Keratinocyte (primary cell): ENCODE results near the gene MGAT5B.

Source experiments
- EZH2 ChIP-seq: IDR thresholded peaks from one replicate; pipeline ENCODE4 v1.6.1; 2012; ENCODE audit warnings: inconsistent platforms, mild to moderate bottlenecking, low read length, moderate library complexity
- TF ChIP-seq, protein P1 (sequence below), 3 experiments: IDR thresholded peaks in 1 of 3; conservative IDR thresholded peaks in 1 of 3; optimal IDR thresholded peaks in 1 of 3; 2 replicates in 2 of 3; 3 replicates in 1 of 3; pipeline versions ENCODE3 to v1.5.1; 2011; ENCODE audit warnings: low read length in 3 of 3, mild to moderate bottlenecking in 3 of 3, moderate library complexity in 2 of 3, control low read depth in 1 of 3, inconsistent platforms in 1 of 3; ENCODE audit not compliant: insufficient read depth in 2 of 3; ENCODE audit errors: extremely low read depth in 1 of 3

DNA sequence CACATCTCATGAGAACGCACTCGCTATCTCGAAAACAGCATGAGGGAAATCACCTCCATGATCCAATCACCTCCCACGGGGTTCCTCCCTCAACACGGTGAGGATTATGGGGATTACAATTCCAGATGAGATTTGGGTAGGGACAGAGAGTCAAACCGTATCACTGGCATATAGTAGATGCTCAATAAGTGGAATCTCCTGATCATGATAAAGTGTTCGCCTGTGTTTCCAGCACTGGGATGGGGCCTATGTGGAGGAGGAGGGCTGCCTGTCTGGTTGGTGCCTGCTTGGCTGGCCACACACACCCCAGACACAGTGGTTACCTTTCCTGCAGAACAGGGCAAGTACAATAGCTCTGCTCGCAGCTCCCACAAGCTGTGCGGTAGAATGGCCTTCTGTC is 6.1 kb upstream of the MGAT5B start:
- TF ChIP-seq, protein P1, sequence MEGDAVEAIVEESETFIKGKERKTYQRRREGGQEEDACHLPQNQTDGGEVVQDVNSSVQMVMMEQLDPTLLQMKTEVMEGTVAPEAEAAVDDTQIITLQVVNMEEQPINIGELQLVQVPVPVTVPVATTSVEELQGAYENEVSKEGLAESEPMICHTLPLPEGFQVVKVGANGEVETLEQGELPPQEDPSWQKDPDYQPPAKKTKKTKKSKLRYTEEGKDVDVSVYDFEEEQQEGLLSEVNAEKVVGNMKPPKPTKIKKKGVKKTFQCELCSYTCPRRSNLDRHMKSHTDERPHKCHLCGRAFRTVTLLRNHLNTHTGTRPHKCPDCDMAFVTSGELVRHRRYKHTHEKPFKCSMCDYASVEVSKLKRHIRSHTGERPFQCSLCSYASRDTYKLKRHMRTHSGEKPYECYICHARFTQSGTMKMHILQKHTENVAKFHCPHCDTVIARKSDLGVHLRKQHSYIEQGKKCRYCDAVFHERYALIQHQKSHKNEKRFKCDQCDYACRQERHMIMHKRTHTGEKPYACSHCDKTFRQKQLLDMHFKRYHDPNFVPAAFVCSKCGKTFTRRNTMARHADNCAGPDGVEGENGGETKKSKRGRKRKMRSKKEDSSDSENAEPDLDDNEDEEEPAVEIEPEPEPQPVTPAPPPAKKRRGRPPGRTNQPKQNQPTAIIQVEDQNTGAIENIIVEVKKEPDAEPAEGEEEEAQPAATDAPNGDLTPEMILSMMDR (optimal IDR thresholded peaks at IDR 0.05 in 1 of 3, IDR thresholded peaks at IDR 0.05 in 1 of 3, conservative IDR thresholded peaks at IDR 0.05 in 1 of 3; ENCODE audit: extremely low read depth in 1 of 3, insufficient read depth in 2 of 3, low read length in 3 of 3), result no peak
- no peak for TF ChIP-seq EZH2
